Trophoblast cell (in vitro differentiated cells and primary cell): Measurements from ENCODE around the gene HMGCL.

ENCODE experiments used
- DNase-seq, 2 donors: peaks; one replicate each; pipeline ENCODE4 v3.0.0-alpha.2; 2016
- H2AFZ ChIP-seq: 2 replicates; pipeline ENCODE4 v1.6.1; 2013; ENCODE audit warnings: low read length, moderate library complexity, mild to moderate bottlenecking; ENCODE audit not compliant: insufficient read depth, poor library complexity
- H2AK5ac ChIP-seq: 2 replicates; pipeline ENCODE4 v1.6.1; 2013; ENCODE audit warnings: mild to moderate bottlenecking, low read length
- H2BK120ac ChIP-seq: 2 replicates; pipeline ENCODE4 v1.6.1; 2013; ENCODE audit warnings: low read length, mild to moderate bottlenecking, moderate library complexity; ENCODE audit not compliant: insufficient read depth, poor library complexity
- H2BK12ac ChIP-seq: 2 replicates; pipeline ENCODE4 v1.6.1; 2013; ENCODE audit warnings: mild to moderate bottlenecking, low read length, moderate library complexity
- H2BK5ac ChIP-seq: 2 replicates; pipeline ENCODE4 v1.6.1; 2013; ENCODE audit warnings: low read length, low read depth, moderate library complexity, mild to moderate bottlenecking; ENCODE audit not compliant: poor library complexity
- H3K14ac ChIP-seq: 2 replicates; pipeline ENCODE4 v1.6.1; 2013; ENCODE audit warnings: mild to moderate bottlenecking, low read length
- H3K18ac ChIP-seq: 2 replicates; pipeline ENCODE4 v1.6.1; 2013; ENCODE audit warnings: mild to moderate bottlenecking, low read length
- H3K23ac ChIP-seq: 2 replicates; pipeline ENCODE4 v1.6.1; 2013; ENCODE audit warnings: low read length
- H3K27ac ChIP-seq: 2 replicates; pipeline ENCODE4 v1.5.1; 2013; ENCODE audit warnings: low read depth, mild to moderate bottlenecking, inconsistent platforms, low read length, moderate library complexity
- H3K27me3 ChIP-seq: 2 replicates; pipeline ENCODE4 v1.6.1; 2013; ENCODE audit warnings: inconsistent platforms, mild to moderate bottlenecking, low read length, moderate library complexity; ENCODE audit not compliant: insufficient read depth
- H3K36me3 ChIP-seq, 2 experiments: 1 replicate in 1 of 2; 2 replicates in 1 of 2; pipeline ENCODE4 v1.6.1; 2013; ENCODE audit warnings: low read length in 2 of 2, mild to moderate bottlenecking in 2 of 2, moderate library complexity in 1 of 2; ENCODE audit not compliant: insufficient read depth in 2 of 2, control insufficient read depth in 1 of 2
- H3K4ac ChIP-seq: 2 replicates; pipeline ENCODE4 v1.6.1; 2013; ENCODE audit warnings: low read depth, mild to moderate bottlenecking, low read length, moderate library complexity
- H3K4me1 ChIP-seq, 2 experiments: 1 replicate in 1 of 2; 2 replicates in 1 of 2; pipeline ENCODE4 v1.6.1; 2013; ENCODE audit warnings: low read length in 2 of 2, mild to moderate bottlenecking in 2 of 2, moderate library complexity in 1 of 2; ENCODE audit not compliant: insufficient read depth in 2 of 2, control insufficient read depth in 1 of 2
- H3K4me2 ChIP-seq: 2 replicates; pipeline ENCODE4 v1.6.1; 2013; ENCODE audit warnings: inconsistent platforms, mild to moderate bottlenecking, low read length, moderate library complexity
- H3K4me3 ChIP-seq: 2 replicates; pipeline ENCODE4 v1.5.1; 2013; ENCODE audit warnings: mild to moderate bottlenecking, low read depth, low read length, inconsistent platforms
- H3K79me1 ChIP-seq: one replicate; pipeline ENCODE4 v1.6.1; 2013; ENCODE audit warnings: low read length
- H3K79me2 ChIP-seq: 2 replicates; pipeline ENCODE4 v1.6.1; 2013; ENCODE audit warnings: low read length, mild to moderate bottlenecking; ENCODE audit not compliant: control insufficient read depth, insufficient read depth, poor library complexity
- H3K9ac ChIP-seq: 2 replicates; pipeline ENCODE4 v1.6.1; 2013; ENCODE audit warnings: mild to moderate bottlenecking, low read length
- H3K9me3 ChIP-seq: 2 replicates; pipeline ENCODE4 v1.6.1; 2013; ENCODE audit warnings: low read depth, mild to moderate bottlenecking, control low read depth, inconsistent platforms, low read length; ENCODE audit not compliant: insufficient read depth
- H4K12ac ChIP-seq: 2 replicates; pipeline ENCODE4 v1.6.1; 2013; ENCODE audit warnings: low read depth, mild to moderate bottlenecking, low read length, moderate library complexity
- H4K8ac ChIP-seq: 2 replicates; pipeline ENCODE4 v1.6.1; 2013; ENCODE audit warnings: low read depth, mild to moderate bottlenecking, low read length, moderate library complexity
- H4K91ac ChIP-seq: one replicate; pipeline ENCODE4 v1.6.1; 2013; ENCODE audit warnings: low read depth, mild to moderate bottlenecking, low read length, moderate library complexity
- WGBS: extraction: QIAGEN DNeasy Blood & Tissue Kit; methylation state at CpG from one replicate; pipeline ENCODE4 v1.1.7; 2013; ENCODE audit warnings: missing lambda C conversion rate; ENCODE audit not compliant: insufficient read length, insufficient coverage; ENCODE audit errors: extremely low coverage; 5-methylcytosine and 5-hydroxymethylcytosine counted together

Gene HMGCL

DNA sequence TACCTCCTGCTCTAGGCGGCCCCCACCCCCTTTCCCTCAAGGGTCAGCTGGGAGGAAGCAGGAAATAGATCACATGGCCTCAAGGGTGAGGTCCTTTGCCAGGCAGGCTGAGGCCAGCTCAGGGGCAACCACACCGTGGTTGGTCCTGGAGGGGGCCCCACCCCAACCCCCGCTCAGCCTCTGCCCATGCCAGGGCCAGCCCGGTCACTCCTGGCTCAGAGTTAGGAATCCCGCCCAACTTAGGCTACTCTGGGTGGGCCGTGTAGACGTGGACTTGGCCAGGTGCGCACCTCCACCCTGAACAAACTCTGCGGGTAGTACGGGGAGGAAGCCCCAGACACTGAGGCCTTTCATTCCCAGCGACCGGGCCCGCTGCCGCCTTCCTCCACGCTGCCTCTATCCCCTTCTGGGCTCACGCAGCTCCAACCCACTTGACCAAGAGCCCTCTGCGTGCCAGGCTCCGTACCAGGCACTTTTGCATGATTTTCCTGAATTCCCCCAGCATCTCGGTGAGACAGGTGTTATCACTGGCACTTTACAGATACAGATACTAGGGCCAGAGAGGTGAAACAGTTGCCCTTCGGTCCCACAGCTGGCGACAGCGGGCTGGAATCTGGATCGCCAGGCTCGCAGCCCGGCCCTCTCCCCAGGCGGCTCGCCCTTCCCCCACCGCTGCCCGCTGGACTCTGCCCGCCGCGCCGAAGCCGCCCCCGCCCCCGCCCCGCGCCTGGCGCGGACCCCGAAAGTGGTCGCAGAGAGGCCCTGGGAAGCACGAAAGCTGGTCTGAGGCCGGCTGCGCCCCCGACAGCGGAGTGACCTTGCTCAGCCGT, 25.4 kb downstream of the HMGCL start:
- Histone ChIP-seq H3K4me2 (peak overlapping the region; percentile 96), H3K23ac (peak overlapping the region; percentile 55), H2AFZ (peak overlapping the region; percentile 30), H2AK5ac (peak overlapping the region; percentile 99), H4K8ac (peak overlapping the region; percentile 78), H3K4me1 (peaks cover 7 to 16% of the 10 kb centered on the region in 2 experiments), H3K9me3 (no peaks in the 10 kb centered on the region), H3K36me3 (peaks cover 41 to 45% of the 10 kb centered on the region in 2 experiments), H3K27ac (peak overlapping the region; percentile 80), H2BK5ac (peak overlapping the region; percentile 91), H2BK12ac (peak overlapping the region; percentile 47), H3K9ac (peak overlapping the region; percentile 98), H3K4ac (peak overlapping the region; percentile 93), H3K79me1 (peaks cover 14% of the 10 kb centered on the region), H2BK120ac (peak overlapping the region; percentile 70), H3K27me3 (no peaks in the 10 kb centered on the region), H3K4me3 (peak overlapping the region; percentile 99), H4K91ac (peak overlapping the region; percentile 92), H3K18ac (peak overlapping the region; percentile 99), H3K14ac (peak overlapping the region; percentile 88), H3K79me2 (peaks cover 7% of the 10 kb centered on the region), H4K12ac (peak overlapping the region; percentile 81)
- DNase-seq: peak; percentile 79 to 81
- no CpG with 5 or more reads among the region's 48 CpGs for WGBS

DNA sequence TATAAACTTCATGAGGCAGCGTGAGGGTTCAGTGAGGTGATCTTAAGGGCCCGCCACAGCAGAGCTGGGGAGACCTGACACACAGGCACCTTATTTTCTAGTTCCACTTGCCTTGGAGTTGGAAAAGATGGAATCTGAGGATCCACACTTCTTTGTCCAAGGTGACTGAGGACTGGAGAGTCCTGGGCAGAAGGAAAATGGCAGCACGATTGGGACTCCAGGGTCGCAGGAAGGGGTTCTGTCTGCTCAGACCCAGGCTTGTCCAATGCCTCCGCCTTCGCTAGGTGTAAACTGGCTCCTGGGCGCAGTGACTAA, 26.0 kb downstream of the HMGCL start:
- peak overlapping the region; percentile 38 for H3K9ac ChIP-seq
- peaks cover 14% of the 10 kb centered on the region for H3K79me1 ChIP-seq
- no peak overlapping the region for H2BK5ac ChIP-seq
- H4K8ac ChIP-seq: peak overlapping the region; percentile 9
- H3K79me2 ChIP-seq: peaks cover 7% of the 10 kb centered on the region
- no peak for DNase-seq
- no peak overlapping the region for H4K12ac ChIP-seq
- peaks cover 7 to 16% of the 10 kb centered on the region in 2 experiments for H3K4me1 ChIP-seq
- H2BK120ac ChIP-seq: no peak overlapping the region
- no peak overlapping the region for H3K4ac ChIP-seq
- H4K91ac ChIP-seq: no peak overlapping the region
- no peaks in the 10 kb centered on the region for H3K27me3 ChIP-seq
- peaks cover 45 to 49% of the 10 kb centered on the region in 2 experiments for H3K36me3 ChIP-seq
- H3K4me3 ChIP-seq: no peak overlapping the region
- peak overlapping the region; percentile 5 for H3K14ac ChIP-seq
- no peak overlapping the region for H2AK5ac ChIP-seq
- no peak overlapping the region for H3K23ac ChIP-seq
- peak overlapping the region; percentile 80 for H3K27ac ChIP-seq
- WGBS: no CpG with 5 or more reads among the region's 7 CpGs
- H3K9me3 ChIP-seq: no peaks in the 10 kb centered on the region
- no peak overlapping the region for H3K18ac ChIP-seq
- peak overlapping the region; percentile 96 for H3K4me2 ChIP-seq
- H2BK12ac ChIP-seq: no peak overlapping the region
- H2AFZ ChIP-seq: no peak overlapping the region

DNA sequence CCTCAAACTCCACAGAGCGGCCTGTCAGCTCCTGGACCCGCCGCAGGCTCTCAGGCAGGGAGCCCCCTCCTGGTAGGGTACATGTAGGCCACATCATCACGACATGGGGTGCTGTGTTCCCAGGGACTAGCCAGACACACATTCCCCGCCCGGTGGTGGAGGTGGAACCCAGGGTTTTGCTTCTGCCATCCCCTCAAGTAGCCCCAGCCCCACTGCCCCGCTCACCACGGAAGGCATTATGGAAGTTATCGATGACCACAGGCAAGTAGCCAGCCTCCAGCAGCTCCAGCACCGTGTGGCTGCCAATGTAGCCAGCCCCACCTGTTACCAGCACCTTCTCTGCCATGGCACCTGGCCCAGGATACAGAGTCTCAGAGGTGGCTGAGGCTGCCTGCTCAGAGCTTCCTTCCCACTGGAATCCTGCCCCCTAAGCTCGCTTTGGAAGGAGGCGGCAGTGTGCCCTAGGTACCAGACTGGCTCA, 26.5 kb downstream of the HMGCL start:
- H4K12ac ChIP-seq: peak overlapping the region; percentile 37
- H3K36me3 ChIP-seq: peaks cover 49 to 50% of the 10 kb centered on the region in 2 experiments
- H2AFZ ChIP-seq: no peak overlapping the region
- no peak for DNase-seq
- no peak overlapping the region for H3K4me3 ChIP-seq
- no peak overlapping the region for H2BK5ac ChIP-seq
- H3K18ac ChIP-seq: peak overlapping the region; percentile 26
- WGBS: no CpG with 5 or more reads among the region's 12 CpGs
- no peak overlapping the region for H2BK12ac ChIP-seq
- peaks cover 7 to 16% of the 10 kb centered on the region in 2 experiments for H3K4me1 ChIP-seq
- peak overlapping the region; percentile 32 for H2AK5ac ChIP-seq
- H2BK120ac ChIP-seq: no peak overlapping the region
- H4K91ac ChIP-seq: peak overlapping the region; percentile 21
- H3K23ac ChIP-seq: no peak overlapping the region
- peaks cover 14% of the 10 kb centered on the region for H3K79me1 ChIP-seq
- H3K79me2 ChIP-seq: peaks cover 7% of the 10 kb centered on the region
- peak overlapping the region; percentile 80 for H3K27ac ChIP-seq
- H3K9ac ChIP-seq: no peak overlapping the region
- no peak overlapping the region for H4K8ac ChIP-seq
- H3K27me3 ChIP-seq: no peaks in the 10 kb centered on the region
- no peaks in the 10 kb centered on the region for H3K9me3 ChIP-seq
- H3K4ac ChIP-seq: peak overlapping the region; percentile 10
- H3K14ac ChIP-seq: peak overlapping the region; percentile 7
- H3K4me2 ChIP-seq: peak overlapping the region; percentile 96

DNA sequence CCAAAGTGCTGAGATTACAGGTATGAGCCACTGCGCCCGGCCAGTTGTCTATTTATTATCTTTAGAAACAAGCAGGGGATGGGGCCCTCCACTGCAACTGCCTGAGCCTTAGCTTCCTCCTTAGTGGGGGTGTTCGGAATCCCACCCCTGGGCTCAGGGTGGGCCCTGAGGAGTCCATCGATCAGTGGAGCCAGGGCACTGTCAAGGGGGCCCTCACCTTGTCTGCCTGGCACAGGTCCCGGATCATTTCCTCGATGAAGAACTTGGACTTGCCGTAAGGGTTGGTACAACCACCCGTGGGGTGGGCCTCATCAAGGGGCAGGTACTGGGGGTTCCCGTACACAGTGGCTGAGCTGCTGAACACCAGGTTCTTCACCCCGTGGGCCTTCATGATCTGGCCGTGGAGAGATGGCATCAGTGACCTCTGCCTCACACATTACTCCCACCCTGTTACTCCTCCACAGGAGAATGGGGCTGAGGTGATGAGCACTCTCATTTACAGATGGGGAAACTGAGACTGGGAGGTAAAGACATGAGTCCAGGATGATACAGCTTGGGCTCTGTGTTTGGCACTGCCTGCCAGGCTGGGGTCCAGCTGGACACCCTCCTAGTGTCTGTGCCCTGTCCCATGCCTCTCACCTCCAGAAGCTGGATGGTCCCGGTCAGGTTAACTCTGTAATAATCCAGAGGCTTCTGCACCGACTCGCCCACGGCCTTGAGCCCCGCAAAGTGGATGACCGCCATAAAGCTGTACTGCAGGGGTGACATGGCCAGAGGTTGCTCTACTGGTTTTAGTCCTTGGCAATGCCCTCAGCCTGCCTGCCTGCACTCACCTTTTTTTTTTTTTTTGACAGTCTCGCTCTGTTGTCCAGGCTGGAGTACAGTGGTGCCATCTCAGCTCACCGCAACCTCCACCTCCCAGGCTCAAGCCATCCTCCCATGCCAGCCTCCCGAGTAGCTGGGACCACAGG, 27.5 kb downstream of the HMGCL start:
- Histone ChIP-seq H3K27ac (no peak overlapping the region), H3K18ac (no peak overlapping the region), H3K4me3 (no peak overlapping the region), H2AFZ (no peak overlapping the region), H2BK120ac (no peak overlapping the region), H4K8ac (no peak overlapping the region), H3K23ac (no peak overlapping the region), H3K4me1 (peaks cover 7 to 16% of the 10 kb centered on the region in 2 experiments), H4K91ac (no peak overlapping the region), H2BK12ac (no peak overlapping the region), H4K12ac (no peak overlapping the region), H3K4ac (no peak overlapping the region), H2AK5ac (no peak overlapping the region), H3K4me2 (no peak overlapping the region), H3K14ac (no peak overlapping the region), H3K79me2 (peaks cover 7% of the 10 kb centered on the region), H2BK5ac (no peak overlapping the region), H3K9me3 (no peaks in the 10 kb centered on the region), H3K36me3 (peaks cover 57 to 58% of the 10 kb centered on the region in 2 experiments), H3K9ac (no peak overlapping the region), H3K27me3 (no peaks in the 10 kb centered on the region), H3K79me1 (peaks cover 14% of the 10 kb centered on the region)
- DNase-seq: no peak
- WGBS: no CpG with 5 or more reads among the region's 20 CpGs
